Calu3 (cell line): ENCODE measurements around the gene TDP1. TPM values are rescaled to one million over a fixed set of nuclear protein-coding genes. Genes with fewer than 3 reads are reported as not detected.

Source experiments
- BruUV-seq: library from RNA; stranded (reverse); fragments of 400-500 nt; replicated peaks from 2 replicates; lab custom pipeline; 2021; lab: Mats Ljungman, UMichigan
- CTCF ChIA-PET: fragments of 300-600 bp; sonication (Branson Sonifier 250); formaldehyde crosslinking; loops from one replicate; lab custom pipeline; 2022; ENCODE audit warnings: antibody characterized with exemption; lab: Charles Lee
- DNase-seq: peaks from one replicate; pipeline ENCODE4 v3.0.0; 2022
- H3K27ac Mint-ChIP-seq: one replicate; pipeline ENCODE4 v1.8.0; 2022; ENCODE audit warnings: mixed read lengths; ENCODE audit not compliant: unreplicated experiment
- H3K27me3 Mint-ChIP-seq: one replicate; pipeline ENCODE4 v1.8.0; 2022; ENCODE audit warnings: mixed read lengths; ENCODE audit not compliant: unreplicated experiment
- H3K36me3 Mint-ChIP-seq: one replicate; pipeline ENCODE4 v1.8.0; 2022; ENCODE audit warnings: mild to moderate bottlenecking, moderate library complexity, mixed read lengths; ENCODE audit not compliant: insufficient read depth, unreplicated experiment
- H3K4me1 Mint-ChIP-seq: one replicate; pipeline ENCODE4 v1.8.0; 2022; ENCODE audit warnings: mild to moderate bottlenecking, low read depth, mixed read lengths; ENCODE audit not compliant: unreplicated experiment
- H3K4me3 Mint-ChIP-seq: one replicate; pipeline ENCODE4 v1.8.0; 2022; ENCODE audit warnings: mild to moderate bottlenecking, low read depth, moderate library complexity, mixed read lengths; ENCODE audit not compliant: unreplicated experiment
- H3K9me3 Mint-ChIP-seq: one replicate; pipeline ENCODE4 v1.8.0; 2022; ENCODE audit warnings: low read depth, mixed read lengths; ENCODE audit not compliant: unreplicated experiment
- CTCF ChIP-seq: fragments of 200-600 bp; IDR thresholded peaks from one replicate; pipeline ENCODE4 v1.8.0; 2022; ENCODE audit warnings: antibody characterized with exemption; ENCODE audit not compliant: unreplicated experiment
- intact Hi-C: fragments of 100-400 bp; cut with micrococcal nuclease; formaldehyde crosslinking; loops from one replicate; pipeline ENCODE4 v1.10.0; 2022; ENCODE audit not compliant: unreplicated experiment
- total RNA-seq: library from RNA; stranded (reverse); gene quantifications from 2 replicates; pipeline ENCODE4 v1.2.3, GENCODE V29; 2022

TDP1 gene
- total RNA-seq, 1 experiment from 2014 or later = 24.4 TPM

DNA sequence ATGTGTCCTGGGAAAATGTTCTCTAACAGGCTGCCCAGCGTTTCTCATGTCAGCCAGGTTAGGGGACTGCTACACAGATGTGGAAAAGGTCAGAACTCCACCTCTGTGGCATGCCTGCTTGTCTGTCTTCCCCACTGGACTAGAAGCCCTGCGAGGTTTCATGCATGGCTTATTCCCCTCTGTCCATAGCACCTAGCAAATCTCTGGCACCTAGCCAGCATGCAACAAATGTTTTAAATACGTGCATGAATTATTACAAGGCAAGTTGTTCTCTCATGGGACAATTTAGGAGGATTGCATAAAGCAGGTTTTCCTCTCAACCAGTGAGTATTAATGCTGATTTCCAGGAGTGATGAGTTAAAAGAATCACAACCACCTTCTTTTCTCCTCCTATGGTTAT lies 84.7 kb downstream of the TDP1 start:
- H3K27me3 Mint-ChIP-seq = no peaks in the 10 kb centered on the region
- TF ChIP-seq CTCF = no peak
- H3K9me3 Mint-ChIP-seq = no peaks in the 10 kb centered on the region
- H3K27ac Mint-ChIP-seq = no peak overlapping the region
- no peaks in the 10 kb centered on the region for H3K36me3 Mint-ChIP-seq
- no peak overlapping the region for H3K4me3 Mint-ChIP-seq
- DNase-seq = no peak
- intact Hi-C loops = no loop called here
- no TSS peak for BruUV-seq
- H3K4me1 Mint-ChIP-seq = no peaks in the 10 kb centered on the region
- CTCF ChIA-PET = no interaction called here

DNA sequence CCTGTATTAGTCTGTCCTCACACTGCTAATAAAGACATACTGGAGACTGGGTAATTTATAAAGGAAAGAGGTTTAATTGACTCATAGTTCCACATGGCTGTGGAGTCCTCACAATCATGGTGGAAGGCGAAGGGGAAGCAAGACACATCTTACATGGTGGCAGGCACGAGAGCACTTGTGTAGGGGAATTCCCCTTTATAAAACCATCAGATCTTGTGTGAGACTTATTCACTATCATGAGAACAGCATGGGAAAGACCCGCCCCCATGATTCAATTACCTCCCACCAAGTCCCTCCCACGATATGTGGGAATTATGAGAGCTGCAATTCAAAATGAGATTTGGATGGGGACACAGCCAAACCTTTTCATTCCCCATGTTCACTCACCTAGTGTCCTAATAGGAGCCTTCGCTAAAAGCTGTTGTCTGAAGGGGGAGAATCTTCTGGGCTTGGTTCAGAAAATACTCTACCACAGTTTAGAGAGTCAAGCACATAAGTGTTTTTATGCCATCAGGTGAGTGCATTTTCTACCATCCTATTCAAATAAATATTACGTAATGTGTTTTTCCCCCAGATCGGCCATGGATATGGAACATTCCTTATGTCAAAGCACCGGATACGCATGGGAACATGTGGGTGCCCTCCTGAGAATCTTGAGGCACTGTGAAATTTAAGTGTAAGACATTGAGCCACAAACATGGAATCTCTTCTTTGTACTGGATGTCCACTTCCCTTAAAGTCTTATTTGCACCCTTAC lies 86.9 kb downstream of the TDP1 start:
- H3K4me1 Mint-ChIP-seq = no peaks in the 10 kb centered on the region
- DNase-seq = no peak
- H3K9me3 Mint-ChIP-seq = no peaks in the 10 kb centered on the region
- TF ChIP-seq CTCF = no peak
- H3K36me3 Mint-ChIP-seq = no peaks in the 10 kb centered on the region
- intact Hi-C loops = no loop called here
- H3K4me3 Mint-ChIP-seq = no peak overlapping the region
- no TSS peak for BruUV-seq
- CTCF ChIA-PET = no interaction called here
- no peak overlapping the region for H3K27ac Mint-ChIP-seq
- no peaks in the 10 kb centered on the region for H3K27me3 Mint-ChIP-seq

DNA sequence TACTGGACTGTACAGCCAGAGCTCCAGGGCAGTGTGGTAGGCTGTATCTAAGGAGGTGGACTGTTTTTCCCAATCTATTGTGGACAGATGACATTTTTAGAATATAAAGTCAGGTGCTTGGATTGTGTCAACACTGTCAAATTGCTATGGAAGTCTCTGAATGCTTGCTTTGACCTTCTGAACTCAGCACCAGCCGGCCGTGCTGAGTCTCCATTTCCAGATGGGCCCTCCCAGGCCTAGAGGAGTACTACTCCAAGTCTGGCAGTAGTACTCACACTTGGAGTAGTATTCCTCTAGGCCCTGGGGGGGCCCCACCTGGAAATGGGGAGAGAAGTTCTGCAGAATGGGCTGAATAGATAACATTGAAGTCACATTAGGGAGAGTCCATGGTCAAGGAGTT lies 89.9 kb downstream of the TDP1 start:
- intact Hi-C loops = no loop called here
- no peaks in the 10 kb centered on the region for H3K9me3 Mint-ChIP-seq
- no peaks in the 10 kb centered on the region for H3K36me3 Mint-ChIP-seq
- BruUV-seq = no TSS peak
- no peak overlapping the region for H3K27ac Mint-ChIP-seq
- H3K4me3 Mint-ChIP-seq = no peak overlapping the region
- H3K4me1 Mint-ChIP-seq = no peaks in the 10 kb centered on the region
- CTCF ChIA-PET = no interaction called here
- no peaks in the 10 kb centered on the region for H3K27me3 Mint-ChIP-seq
- DNase-seq = no peak
- TF ChIP-seq CTCF = no peak

GRCh38 chr14:90049390-90049789 lies 93.7 kb downstream of the TDP1 start:
- Mint-ChIP-seq H3K27ac (no peak overlapping the region), H3K4me3 (no peak overlapping the region), H3K4me1 (no peaks in the 10 kb centered on the region), H3K36me3 (no peaks in the 10 kb centered on the region), H3K9me3 (no peaks in the 10 kb centered on the region), H3K27me3 (peaks cover 20% of the 10 kb centered on the region)
- no TSS peak for BruUV-seq
- DNase-seq = no peak
- intact Hi-C loops = no loop called here
- CTCF ChIA-PET = no interaction called here
- no peak for TF ChIP-seq CTCF
